Keratinocyte (primary cell): Measurements from ENCODE around the gene BCL2.

Experiments
- CTCF ChIP-seq, 3 experiments: IDR thresholded peaks in 1 of 3; conservative IDR thresholded peaks in 1 of 3; optimal IDR thresholded peaks in 1 of 3; 2 replicates in 2 of 3; 3 replicates in 1 of 3; pipeline versions ENCODE3 to v1.5.1; 2011; ENCODE audit warnings: low read length in 3 of 3, mild to moderate bottlenecking in 3 of 3, moderate library complexity in 2 of 3, control low read depth in 1 of 3, inconsistent platforms in 1 of 3; ENCODE audit not compliant: insufficient read depth in 2 of 3; ENCODE audit errors: extremely low read depth in 1 of 3
- EZH2 ChIP-seq: IDR thresholded peaks from one replicate; pipeline ENCODE4 v1.6.1; 2012; ENCODE audit warnings: inconsistent platforms, mild to moderate bottlenecking, low read length, moderate library complexity

- TF ChIP-seq CTCF (optimal IDR thresholded peaks at IDR 0.05 in 1 of 3, IDR thresholded peaks at IDR 0.05 in 1 of 3, conservative IDR thresholded peaks at IDR 0.05 in 1 of 3; ENCODE audit: extremely low read depth in 1 of 3, insufficient read depth in 2 of 3, low read length in 3 of 3): no peak
- no peak for TF ChIP-seq EZH2
Observed at GRCh38 chr18:63238693-63239075, 80.9 kb downstream of the BCL2 start.
